Stimulated activated effector memory CD8-positive, alpha-beta T cell treated with anti-CD3 and anti-CD28 coated beads, Interleukin-12 subunit alpha, Interleukin-12 subunit beta, amount 100 ng/mL, for 72 hours (primary cell): ENCODE measurements around the gene KCTD3.
A peak's percentile ranks its signal among the peaks of the same experiment; 100 is the strongest.

ENCODE experiments used
- ATAC-seq: fragments of 150-1000 bp; cut with Tn5 transposase; 2 replicates; pipeline ENCODE4 v1.10.0; 2021
- DNase-seq, 2 donors: peaks; one replicate each; pipeline ENCODE4 v3.0.0; 2021 to 2022; ENCODE audit warnings: low spot score in 2 of 2
- H3K27ac Mint-ChIP-seq: one replicate; pipeline ENCODE4 v1.8.0; 2022; ENCODE audit warnings: mild to moderate bottlenecking, mixed read lengths
- H3K36me3 Mint-ChIP-seq: one replicate; pipeline ENCODE4 v1.8.0; 2022; ENCODE audit warnings: mild to moderate bottlenecking, mixed read lengths
- H3K4me1 Mint-ChIP-seq: one replicate; pipeline ENCODE4 v1.8.0; 2022; ENCODE audit warnings: mixed read lengths
- H3K4me3 Mint-ChIP-seq: one replicate; pipeline ENCODE4 v1.8.0; 2022; ENCODE audit warnings: mild to moderate bottlenecking, mixed read lengths
- H3K9me3 Mint-ChIP-seq: one replicate; pipeline ENCODE4 v1.8.0; 2022; ENCODE audit warnings: mixed read lengths

KCTD3 gene

GRCh38 chr1:215566556-215567490, at the start of gene KCTD3:
TSS of gene KCTD3 (plus strand) at chr1:215567304. CDS start at chr1:215567686, 382 bp downstream.
- peak; percentile 49 for ATAC-seq

GRCh38 chr1:215517441-215517891, 49.6 kb upstream of the KCTD3 start:
- H3K4me3 Mint-ChIP-seq, result no peak overlapping the region
- H3K36me3 Mint-ChIP-seq, result no peaks in the 10 kb centered on the region
- H3K9me3 Mint-ChIP-seq, result peaks cover 7% of the 10 kb centered on the region
- no peak for ATAC-seq
- DNase-seq, result no peak
- H3K27ac Mint-ChIP-seq, result no peak overlapping the region
- H3K4me1 Mint-ChIP-seq, result no peaks in the 10 kb centered on the region

More at GRCh38 chr1:215566556-215567490, at the start of gene KCTD3:
- peaks cover 4% of the 10 kb centered on the region for H3K4me1 Mint-ChIP-seq
- H3K36me3 Mint-ChIP-seq, result no peaks in the 10 kb centered on the region
- no peak for DNase-seq
- peaks cover 5% of the 10 kb centered on the region for H3K9me3 Mint-ChIP-seq
- no peak within 1 kb of the TSS for H3K27ac Mint-ChIP-seq
- peak within 1 kb of the TSS; percentile 61 for H3K4me3 Mint-ChIP-seq

DNA sequence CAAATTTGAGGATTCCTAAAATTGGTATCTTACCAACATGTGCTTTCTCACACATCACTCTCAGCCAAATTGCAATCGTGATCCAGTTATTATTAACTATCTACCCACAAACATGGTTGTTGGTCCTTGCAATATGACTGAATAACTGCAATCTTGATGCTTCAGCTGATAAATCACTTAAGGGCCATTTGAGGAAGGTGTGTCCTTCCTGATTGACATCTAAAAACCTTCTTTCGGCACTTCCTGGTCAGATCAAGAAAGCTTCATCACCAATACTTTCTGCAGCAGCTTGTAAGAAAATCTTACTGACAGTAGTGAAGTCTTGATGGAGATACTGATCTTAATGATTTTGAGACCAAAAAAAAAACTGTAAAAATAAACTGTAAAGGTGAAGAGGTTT, 48.5 kb upstream of the KCTD3 start:
- no peak for ATAC-seq
- Mint-ChIP-seq H3K4me1 (no peaks in the 10 kb centered on the region), H3K27ac (no peak overlapping the region), H3K9me3 (peaks cover 2% of the 10 kb centered on the region), H3K36me3 (no peaks in the 10 kb centered on the region), H3K4me3 (no peak overlapping the region)
- no peak for DNase-seq

- Mint-ChIP-seq H3K36me3 (no peaks in the 10 kb centered on the region), H3K9me3 (peaks cover 2% of the 10 kb centered on the region), H3K4me1 (no peaks in the 10 kb centered on the region), H3K27ac (no peak overlapping the region), H3K4me3 (no peak overlapping the region)
- no peak for ATAC-seq
- no peak for DNase-seq
Observed at GRCh38 chr1:215521279-215521678, 45.8 kb upstream of the KCTD3 start.

DNA sequence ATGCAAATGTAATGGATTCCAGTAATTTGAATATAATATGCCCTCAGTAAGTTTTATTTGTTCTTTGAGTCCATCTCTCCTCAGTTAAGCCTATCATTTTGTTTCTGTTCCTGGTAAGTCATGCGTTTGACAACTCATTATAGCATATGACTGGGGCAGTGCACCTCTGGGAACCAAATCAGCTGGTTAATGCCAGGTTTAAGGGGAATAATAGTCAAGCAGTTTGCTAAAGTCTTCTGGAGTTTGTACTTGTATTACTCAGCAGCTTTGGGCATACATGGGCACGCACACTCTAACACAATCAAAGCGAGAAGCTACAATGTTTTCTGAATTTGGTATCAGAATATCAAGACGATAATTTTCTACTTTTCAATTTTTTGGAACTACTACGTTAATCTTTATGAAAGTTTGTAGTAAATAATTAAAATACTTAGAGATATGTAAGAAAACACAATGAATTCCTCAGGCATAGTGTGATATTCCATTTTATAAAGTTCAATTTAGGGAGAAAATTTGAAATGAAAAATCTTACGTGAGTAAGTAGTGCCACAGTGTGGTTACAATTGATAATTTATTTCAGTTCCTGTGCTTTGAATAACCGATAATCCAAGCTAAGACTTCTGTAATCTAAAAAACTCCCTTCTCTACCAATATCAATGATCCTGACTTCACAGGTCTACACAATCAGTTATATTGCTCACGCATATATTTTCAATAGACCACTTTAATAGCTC, 43.8 kb upstream of the KCTD3 start:
- Mint-ChIP-seq H3K27ac (no peak overlapping the region), H3K4me1 (no peaks in the 10 kb centered on the region), H3K36me3 (no peaks in the 10 kb centered on the region), H3K9me3 (peaks cover 2% of the 10 kb centered on the region), H3K4me3 (no peak overlapping the region)
- ATAC-seq (no peak), DNase-seq (no peak)

DNA sequence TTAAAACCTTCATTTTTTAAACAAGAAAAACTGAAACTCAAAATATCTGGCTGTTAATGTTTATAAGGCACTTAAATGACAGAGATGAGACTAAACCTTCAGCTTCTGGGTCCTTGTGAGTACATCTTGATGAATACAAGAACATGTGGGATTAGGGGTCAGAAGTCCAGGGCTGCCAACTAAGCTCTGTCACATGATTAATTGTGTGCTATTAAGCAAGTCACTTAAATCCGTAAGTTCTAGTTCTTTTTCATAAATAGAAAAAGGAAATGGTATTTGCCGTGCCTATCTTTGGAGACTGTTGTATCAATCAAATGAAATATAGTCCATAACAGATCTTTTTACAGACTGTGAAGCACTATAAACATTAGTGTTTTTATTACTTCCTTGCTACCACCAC, 43.2 kb upstream of the KCTD3 start:
- Mint-ChIP-seq H3K4me1 (no peaks in the 10 kb centered on the region), H3K9me3 (peaks cover 2% of the 10 kb centered on the region), H3K4me3 (no peak overlapping the region), H3K27ac (no peak overlapping the region), H3K36me3 (no peaks in the 10 kb centered on the region)
- ATAC-seq (no peak), DNase-seq (no peak)

GRCh38 chr1:215526147-215526845, 40.8 kb upstream of the KCTD3 start:
- Mint-ChIP-seq H3K27ac (no peak overlapping the region), H3K4me3 (no peak overlapping the region), H3K36me3 (no peaks in the 10 kb centered on the region), H3K4me1 (no peaks in the 10 kb centered on the region), H3K9me3 (no peaks in the 10 kb centered on the region)
- no peak for DNase-seq
- ATAC-seq, result no peak

DNA sequence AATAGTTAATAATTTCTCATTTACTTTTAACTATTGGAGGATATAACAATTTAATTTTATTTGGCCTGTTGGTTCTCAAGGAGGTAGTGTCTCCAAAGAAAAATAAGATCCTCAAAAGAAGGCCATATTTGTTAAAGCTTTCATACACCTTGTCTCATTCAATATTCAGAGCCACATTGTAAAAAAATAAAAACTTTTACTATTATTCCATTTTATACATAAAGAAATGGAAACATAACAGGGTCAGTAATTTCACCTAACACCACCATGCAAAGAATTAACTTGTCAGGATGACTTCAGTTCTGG, 40.3 kb upstream of the KCTD3 start:
- no peak overlapping the region for H3K27ac Mint-ChIP-seq
- no peaks in the 10 kb centered on the region for H3K4me1 Mint-ChIP-seq

DNA sequence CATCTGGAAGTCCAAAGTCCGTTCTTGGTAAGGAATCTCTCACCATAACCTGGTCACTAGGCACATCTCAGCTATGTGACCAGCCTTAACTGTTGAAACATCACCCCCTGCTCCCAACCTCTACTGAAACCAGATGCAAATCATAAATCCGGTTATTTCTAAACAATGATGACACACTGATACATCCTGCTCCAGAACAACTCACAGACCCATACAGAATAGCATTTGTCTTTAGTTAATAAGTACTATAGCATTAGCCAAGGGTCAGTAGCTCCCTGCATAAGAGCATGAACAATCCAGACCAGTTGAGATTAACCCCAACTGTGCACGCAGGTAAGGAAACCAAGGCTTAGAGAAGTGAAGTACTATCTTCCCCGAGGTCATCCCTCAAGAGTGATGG, 38.0 kb upstream of the KCTD3 start:
- no peak for DNase-seq
- H3K4me3 Mint-ChIP-seq, result no peak overlapping the region
- no peak overlapping the region for H3K27ac Mint-ChIP-seq
- H3K4me1 Mint-ChIP-seq, result no peaks in the 10 kb centered on the region
- peak; percentile 16 for ATAC-seq
- H3K9me3 Mint-ChIP-seq, result no peaks in the 10 kb centered on the region
- H3K36me3 Mint-ChIP-seq, result no peaks in the 10 kb centered on the region

More for the DNA sequence above, 40.3 kb upstream of the KCTD3 start:
- DNase-seq (no peak), ATAC-seq (no peak)
- H3K9me3 Mint-ChIP-seq, result no peaks in the 10 kb centered on the region
- H3K4me3 Mint-ChIP-seq, result no peak overlapping the region
- H3K36me3 Mint-ChIP-seq, result no peaks in the 10 kb centered on the region

DNA sequence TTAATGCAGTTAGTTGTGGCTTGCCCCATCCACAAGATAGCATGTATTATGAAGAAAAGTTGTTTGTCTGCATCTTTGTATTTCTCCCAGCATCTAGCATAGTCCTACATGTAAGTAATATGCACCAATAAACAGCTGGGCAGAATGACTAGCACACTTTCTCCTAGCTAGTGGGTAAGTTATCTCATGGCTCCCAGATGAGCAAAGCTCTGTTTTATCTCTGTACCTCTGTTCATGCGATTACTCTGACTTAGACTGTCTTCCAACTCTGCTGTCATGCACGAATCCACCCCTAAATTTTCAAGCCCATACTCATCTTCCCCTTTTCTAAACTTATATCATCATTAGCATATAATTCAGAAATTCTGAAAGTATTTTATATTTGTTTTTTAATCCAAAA, 37.5 kb upstream of the KCTD3 start:
- no peak overlapping the region for H3K4me3 Mint-ChIP-seq
- ATAC-seq (no peak), DNase-seq (no peak)
- no peak overlapping the region for H3K27ac Mint-ChIP-seq
- no peaks in the 10 kb centered on the region for H3K36me3 Mint-ChIP-seq
- no peaks in the 10 kb centered on the region for H3K4me1 Mint-ChIP-seq
- H3K9me3 Mint-ChIP-seq, result no peaks in the 10 kb centered on the region

DNA sequence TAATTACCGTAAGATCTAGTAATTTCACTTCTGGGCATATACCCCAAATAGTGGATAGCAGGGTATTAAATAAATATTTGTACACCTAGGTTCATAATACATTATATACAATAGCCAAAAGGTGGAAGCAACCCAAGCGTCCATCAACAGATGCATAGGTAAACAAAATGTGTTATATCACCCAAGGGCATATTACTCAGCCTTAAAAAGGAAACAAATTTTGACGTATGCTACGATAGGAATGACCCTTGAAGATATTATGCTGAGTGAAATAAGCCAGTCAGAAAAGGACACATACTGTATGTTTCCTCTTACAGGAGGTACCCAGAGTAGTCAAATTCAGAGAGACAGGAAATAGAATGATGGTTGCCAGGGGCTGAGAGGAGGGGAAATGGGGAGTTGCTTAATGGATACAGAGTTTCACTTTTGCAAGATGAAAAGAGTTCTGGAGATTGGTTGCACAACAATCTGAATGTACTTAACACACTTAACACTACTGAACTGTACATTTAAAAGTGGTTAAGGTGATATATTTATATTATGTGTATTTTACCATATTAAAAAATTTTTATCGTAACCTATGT, 36.6 kb upstream of the KCTD3 start:
- ATAC-seq (no peak), DNase-seq (no peak)
- no peaks in the 10 kb centered on the region for H3K9me3 Mint-ChIP-seq
- H3K4me1 Mint-ChIP-seq, result no peaks in the 10 kb centered on the region
- H3K4me3 Mint-ChIP-seq, result no peak overlapping the region
- H3K27ac Mint-ChIP-seq, result no peak overlapping the region
- no peaks in the 10 kb centered on the region for H3K36me3 Mint-ChIP-seq

GRCh38 chr1:215539803-215540570, 27.1 kb upstream of the KCTD3 start:
- no peak for DNase-seq
- H3K36me3 Mint-ChIP-seq, result no peaks in the 10 kb centered on the region
- no peak for ATAC-seq
- H3K27ac Mint-ChIP-seq, result no peak overlapping the region
- H3K4me3 Mint-ChIP-seq, result no peak overlapping the region
- no peaks in the 10 kb centered on the region for H3K4me1 Mint-ChIP-seq
- H3K9me3 Mint-ChIP-seq, result no peaks in the 10 kb centered on the region

GRCh38 chr1:215542301-215542700, 24.8 kb upstream of the KCTD3 start:
- no peak overlapping the region for H3K27ac Mint-ChIP-seq
- no peaks in the 10 kb centered on the region for H3K36me3 Mint-ChIP-seq
- no peak for ATAC-seq
- H3K9me3 Mint-ChIP-seq, result no peaks in the 10 kb centered on the region
- no peak overlapping the region for H3K4me3 Mint-ChIP-seq
- no peaks in the 10 kb centered on the region for H3K4me1 Mint-ChIP-seq
- DNase-seq, result no peak

- no peak for ATAC-seq
- Mint-ChIP-seq H3K4me3 (no peak overlapping the region), H3K36me3 (no peaks in the 10 kb centered on the region), H3K9me3 (no peaks in the 10 kb centered on the region), H3K27ac (no peak overlapping the region), H3K4me1 (no peaks in the 10 kb centered on the region)
- DNase-seq, result no peak
Observed at GRCh38 chr1:215543191-215543606, 23.9 kb upstream of the KCTD3 start.
